CD4-positive, CD25-positive, alpha-beta regulatory T cell (primary cell): ENCODE measurements around the gene C1QTNF9. TPM values are rescaled to one million over a fixed set of nuclear protein-coding genes. Genes with fewer than 3 reads are reported as not detected.
A peak's percentile ranks its signal among the peaks of the same experiment; 100 is the strongest.

ENCODE experiments used
- ATAC-seq, 2 donors: fragments of 150-1000 bp; cut with Tn5 transposase; one replicate each; pipeline ENCODE4 v1.10.0; 2021; ENCODE audit warnings: low read depth in 2 of 2, moderate number of reproducible peaks in 2 of 2, moderate library complexity in 1 of 2
- DNase-seq, 3 donors: peaks; one replicate each; pipeline versions ENCODE4 v3.0.0 to v3.0.0-alpha.2; 2012 to 2022; ENCODE audit warnings: mixed read lengths in 1 of 3
- H3K27ac ChIP-seq: one replicate; pipeline ENCODE4 v1.7.0; 2013; ENCODE audit warnings: mild to moderate bottlenecking, low read length; ENCODE audit not compliant: insufficient read depth, poor library complexity, severe bottlenecking
- H3K27me3 ChIP-seq: one replicate; pipeline ENCODE4 v1.7.0; 2013; ENCODE audit warnings: low read length; ENCODE audit not compliant: control insufficient read depth, insufficient read depth
- H3K36me3 ChIP-seq: one replicate; pipeline ENCODE4 v1.7.0; 2013; ENCODE audit warnings: mild to moderate bottlenecking, low read length, moderate library complexity; ENCODE audit not compliant: control insufficient read depth, insufficient read depth
- H3K4me1 ChIP-seq: 2 replicates; pipeline ENCODE4 v1.7.0; 2013; ENCODE audit warnings: mild to moderate bottlenecking, low read length; ENCODE audit not compliant: insufficient read depth, control insufficient read depth, poor library complexity, severe bottlenecking
- H3K4me3 ChIP-seq: one replicate; pipeline ENCODE4 v1.7.0; 2013; ENCODE audit warnings: low read depth, mild to moderate bottlenecking, low read length, moderate library complexity
- H3K9me3 ChIP-seq, 2 experiments: 1 replicate in 1 of 2; 2 replicates in 1 of 2; pipeline ENCODE4 v1.7.0; 2013; ENCODE audit warnings: low read length in 2 of 2, mild to moderate bottlenecking in 1 of 2, moderate library complexity in 1 of 2; ENCODE audit not compliant: control insufficient read depth in 2 of 2
- H3K27ac Mint-ChIP-seq, 3 donors: one replicate each; pipeline ENCODE4 v1.8.0; 2020 to 2022; ENCODE audit warnings: mild to moderate bottlenecking in 3 of 3, mixed read lengths in 3 of 3, moderate library complexity in 2 of 3
- H3K27me3 Mint-ChIP-seq: one replicate; pipeline ENCODE4 v1.8.0; 2022; ENCODE audit warnings: mild to moderate bottlenecking, mixed read lengths
- H3K36me3 Mint-ChIP-seq: one replicate; pipeline ENCODE4 v1.8.0; 2020; ENCODE audit warnings: mixed read lengths
- H3K4me1 Mint-ChIP-seq, 4 donors: one replicate each; pipeline ENCODE4 v1.8.0; 2020 to 2022; ENCODE audit warnings: mixed read lengths in 4 of 4, mild to moderate bottlenecking in 1 of 4
- H3K4me3 Mint-ChIP-seq, 4 donors: one replicate each; pipeline ENCODE4 v1.8.0; 2020 to 2022; ENCODE audit warnings: mild to moderate bottlenecking in 4 of 4, mixed read lengths in 4 of 4, moderate library complexity in 3 of 4
- H3K9me3 Mint-ChIP-seq, 7 donors: one replicate each; pipeline ENCODE4 v1.8.0; 2020 to 2022; ENCODE audit warnings: mixed read lengths in 7 of 7, mild to moderate bottlenecking in 3 of 7, moderate library complexity in 2 of 7
- polyA plus RNA-seq, 4 donors: library from polyadenylated mRNA; unstranded; fragments of 300-500 nt; fragmentation: Illumina TruSeq; gene quantifications; one replicate each; pipeline ENCODE4 v1.2.3, GENCODE V29; 2021
- total RNA-seq: library from RNA; stranded (reverse); gene quantifications from one replicate; pipeline ENCODE4 v1.2.3, GENCODE V29; 2022

The C1QTNF9 gene
- total and polyA plus RNA-seq, 5 donors from 2014 or later: 0.20 TPM; not detected in 4

DNA sequence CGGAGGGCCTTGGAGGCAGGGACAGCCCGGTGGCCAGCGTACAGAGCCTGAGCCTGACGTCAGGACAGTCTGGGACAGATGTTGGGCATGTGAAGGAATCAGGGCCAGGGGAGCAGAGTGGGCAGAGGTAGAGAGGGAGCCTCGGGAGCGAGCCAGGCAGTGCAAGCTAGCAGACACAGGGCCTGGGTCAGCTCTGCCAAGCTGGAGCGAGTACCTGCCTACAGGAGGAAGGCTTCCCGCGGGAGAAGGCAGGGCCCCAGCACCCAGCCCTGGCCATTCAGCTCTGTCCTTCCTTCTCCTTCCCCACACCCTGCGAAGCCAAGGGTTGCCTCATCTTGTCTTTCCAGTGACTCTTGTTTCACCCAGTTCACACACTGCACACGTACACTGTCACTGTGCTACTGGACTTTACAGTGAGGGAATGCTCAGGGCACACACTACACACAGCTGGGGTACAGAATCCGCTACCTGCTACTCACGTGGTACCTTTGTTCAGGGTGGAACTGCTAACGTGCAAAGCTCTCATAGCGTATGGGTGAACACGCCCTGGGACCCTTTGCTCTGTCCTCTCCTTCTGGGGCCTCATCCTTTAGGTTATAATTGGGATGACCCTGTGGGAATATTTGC is 9.8 kb upstream of the C1QTNF9 start:
- no peaks in the 10 kb centered on the region for H3K27me3 ChIP-seq
- H3K36me3 ChIP-seq: peaks cover 99% of the 10 kb centered on the region
- Mint-ChIP-seq H3K4me3 (no peak overlapping the region), H3K4me1 (peaks cover 4 to 7% (median 5%) of the 10 kb centered on the region in 4 donors), H3K36me3 (peaks cover 78% of the 10 kb centered on the region), H3K27ac (peak overlapping the region in 2 of 3 donors; percentile 20 to 66), H3K27me3 (peaks cover 4% of the 10 kb centered on the region), H3K9me3 (no peaks in the 10 kb centered on the region)
- ATAC-seq (no peak), DNase-seq (no peak)
- no peaks in the 10 kb centered on the region for H3K9me3 ChIP-seq
- no peak overlapping the region for H3K4me3 ChIP-seq
- no peak overlapping the region for H3K27ac ChIP-seq
- H3K4me1 ChIP-seq: no peaks in the 10 kb centered on the region

DNA sequence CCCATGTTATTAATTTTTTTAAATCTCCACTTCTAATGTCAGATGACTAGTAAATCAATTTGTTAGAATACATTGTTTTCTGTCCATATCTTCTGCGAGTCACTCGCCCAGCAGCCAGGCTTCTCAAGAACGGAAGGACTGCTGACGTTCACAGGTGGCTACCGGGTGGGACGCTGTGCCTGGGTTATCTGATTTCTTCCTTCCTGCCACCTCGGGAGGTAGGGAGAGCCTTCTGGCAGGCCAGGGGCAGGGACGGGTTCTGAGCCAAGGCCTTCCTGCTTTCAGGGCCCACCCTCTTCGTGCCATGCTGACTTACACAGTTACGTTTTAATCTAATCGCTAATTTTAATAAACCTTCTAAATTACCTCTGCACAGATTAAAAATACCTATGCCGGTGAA is 7.9 kb upstream of the C1QTNF9 start:
- Mint-ChIP-seq H3K4me1 (peaks cover 4 to 7% (median 5%) of the 10 kb centered on the region in 4 donors), H3K27ac (peak overlapping the region in 1 of 3 donors; percentile 58), H3K9me3 (no peaks in the 10 kb centered on the region), H3K4me3 (no peak overlapping the region), H3K36me3 (peaks cover 75% of the 10 kb centered on the region), H3K27me3 (peaks cover 4% of the 10 kb centered on the region)
- no peak for ATAC-seq
- no peak overlapping the region for H3K27ac ChIP-seq
- no peaks in the 10 kb centered on the region for H3K9me3 ChIP-seq
- no peaks in the 10 kb centered on the region for H3K27me3 ChIP-seq
- no peaks in the 10 kb centered on the region for H3K4me1 ChIP-seq
- no peak for DNase-seq
- H3K36me3 ChIP-seq: peaks cover 99% of the 10 kb centered on the region
- H3K4me3 ChIP-seq: no peak overlapping the region

GRCh38 chr13:24301911-24302310 is 7.5 kb upstream of the C1QTNF9 start:
- Histone ChIP-seq H3K9me3 (no peaks in the 10 kb centered on the region), H3K4me3 (no peak overlapping the region), H3K4me1 (no peaks in the 10 kb centered on the region), H3K36me3 (peaks cover 99% of the 10 kb centered on the region), H3K27me3 (no peaks in the 10 kb centered on the region), H3K27ac (no peak overlapping the region)
- no peak for DNase-seq
- Mint-ChIP-seq H3K9me3 (no peaks in the 10 kb centered on the region), H3K4me3 (no peak overlapping the region), H3K27ac (no peak overlapping the region), H3K27me3 (peaks cover 4% of the 10 kb centered on the region), H3K4me1 (peaks cover 4 to 7% (median 5%) of the 10 kb centered on the region in 4 donors), H3K36me3 (peaks cover 71% of the 10 kb centered on the region)
- no peak for ATAC-seq

DNA sequence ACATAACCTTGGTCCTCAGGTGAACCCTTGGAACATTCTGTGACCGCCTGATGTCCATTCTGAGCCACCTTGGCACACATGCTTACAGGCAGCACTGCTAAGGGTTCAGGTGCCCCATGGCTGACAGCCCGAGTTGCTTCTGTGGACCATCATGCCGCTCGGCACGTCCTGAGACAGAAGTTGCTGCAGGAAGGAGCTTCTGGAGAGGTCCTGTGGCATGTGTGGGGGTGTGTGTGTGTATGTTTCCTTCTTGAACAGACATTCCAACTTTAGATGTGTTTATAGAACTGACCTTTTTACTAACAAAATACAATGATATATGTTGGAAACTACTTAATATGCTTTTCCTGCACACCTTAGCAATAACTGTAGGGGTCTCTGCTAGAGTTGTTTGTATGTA is 4.8 kb upstream of the C1QTNF9 start:
- Mint-ChIP-seq H3K4me3 (no peak overlapping the region), H3K36me3 (peaks cover 48% of the 10 kb centered on the region), H3K9me3 (no peaks in the 10 kb centered on the region), H3K4me1 (peaks cover 2 to 10% (median 6%) of the 10 kb centered on the region in 4 donors), H3K27me3 (peaks cover 4% of the 10 kb centered on the region), H3K27ac (peak overlapping the region in 1 of 3 donors; percentile 46)
- Histone ChIP-seq H3K4me3 (no peak overlapping the region), H3K4me1 (no peaks in the 10 kb centered on the region), H3K27me3 (no peaks in the 10 kb centered on the region), H3K36me3 (peaks cover 76% of the 10 kb centered on the region), H3K9me3 (no peaks in the 10 kb centered on the region), H3K27ac (no peak overlapping the region)
- ATAC-seq (no peak), DNase-seq (no peak)

DNA sequence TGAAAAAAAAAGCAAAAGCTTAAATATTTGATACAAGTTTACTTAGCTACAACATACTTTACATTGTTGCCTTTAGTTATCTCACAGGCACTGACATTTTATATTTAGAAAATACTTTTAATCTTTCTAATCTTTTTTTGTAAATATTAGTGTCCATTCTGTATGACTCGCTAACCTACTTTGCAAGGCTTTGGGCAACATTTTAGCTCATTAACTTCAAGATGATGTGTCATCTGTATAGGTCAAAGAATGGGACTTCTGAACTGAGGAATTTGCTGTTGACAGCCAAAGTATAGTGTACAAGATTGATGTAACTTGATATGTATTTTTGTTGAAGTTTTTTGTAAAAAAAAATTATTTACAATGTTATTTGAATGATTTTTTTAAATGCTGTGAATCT is 2.7 kb upstream of the C1QTNF9 start:
- Mint-ChIP-seq H3K4me3 (no peak overlapping the region), H3K9me3 (no peaks in the 10 kb centered on the region), H3K27me3 (peaks cover 4% of the 10 kb centered on the region), H3K4me1 (peaks cover 0 to 11% (median 3%) of the 10 kb centered on the region in 4 donors), H3K27ac (no peak overlapping the region), H3K36me3 (peaks cover 32% of the 10 kb centered on the region)
- Histone ChIP-seq H3K9me3 (no peaks in the 10 kb centered on the region), H3K27ac (no peak overlapping the region), H3K4me1 (no peaks in the 10 kb centered on the region), H3K27me3 (no peaks in the 10 kb centered on the region), H3K36me3 (peaks cover 56% of the 10 kb centered on the region), H3K4me3 (no peak overlapping the region)
- DNase-seq (no peak), ATAC-seq (no peak)

- no peaks in the 10 kb centered on the region for H3K9me3 Mint-ChIP-seq
- Histone ChIP-seq H3K4me3 (no peak overlapping the region), H3K27ac (no peak overlapping the region), H3K9me3 (no peaks in the 10 kb centered on the region), H3K27me3 (no peaks in the 10 kb centered on the region), H3K36me3 (peaks cover 48% of the 10 kb centered on the region), H3K4me1 (no peaks in the 10 kb centered on the region)
- H3K36me3 Mint-ChIP-seq: peaks cover 27% of the 10 kb centered on the region
- no peak overlapping the region for H3K27ac Mint-ChIP-seq
- peaks cover 0 to 11% (median 3%) of the 10 kb centered on the region in 4 donors for H3K4me1 Mint-ChIP-seq
- ATAC-seq (peak in 1 of 2 donors; percentile 14), DNase-seq (no peak)
- no peak overlapping the region for H3K4me3 Mint-ChIP-seq
- H3K27me3 Mint-ChIP-seq: no peaks in the 10 kb centered on the region
These were observed 1.9 kb upstream of the C1QTNF9 start for GRCh38 chr13:24307211-24308067.

DNA sequence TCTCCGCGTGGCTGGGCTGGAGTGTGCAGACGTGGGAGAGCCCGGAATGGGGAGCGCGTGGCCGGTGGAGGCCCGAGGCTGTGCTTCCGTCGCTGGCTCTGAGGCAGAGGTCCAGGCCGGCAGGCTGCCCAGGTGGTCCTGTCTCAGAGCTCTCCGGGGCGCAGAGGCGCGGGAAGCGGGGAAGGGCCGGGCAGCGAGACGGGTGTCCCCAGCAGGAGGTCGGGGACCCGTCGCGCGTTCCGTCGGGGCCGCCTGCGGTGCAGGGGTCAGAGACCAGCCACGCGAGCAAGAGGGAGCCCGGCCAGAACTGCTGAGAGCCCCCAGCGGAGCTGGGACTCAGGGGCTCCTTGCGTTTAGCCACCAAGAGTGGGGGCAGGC is 1.3 kb upstream of the C1QTNF9 start:
- peak in 1 of 2 donors; percentile 6 for ATAC-seq

More for the DNA sequence above, 1.3 kb upstream of the C1QTNF9 start:
- Histone ChIP-seq H3K4me1 (no peaks in the 10 kb centered on the region), H3K27ac (no peak overlapping the region), H3K27me3 (no peaks in the 10 kb centered on the region), H3K4me3 (no peak overlapping the region), H3K9me3 (no peaks in the 10 kb centered on the region), H3K36me3 (peaks cover 42% of the 10 kb centered on the region)
- Mint-ChIP-seq H3K4me1 (peaks cover 0 to 11% (median 3%) of the 10 kb centered on the region in 4 donors), H3K9me3 (no peaks in the 10 kb centered on the region), H3K36me3 (peaks cover 22% of the 10 kb centered on the region), H3K4me3 (no peak overlapping the region), H3K27me3 (no peaks in the 10 kb centered on the region), H3K27ac (peak overlapping the region in 1 of 3 donors; percentile 32)
- no peak for DNase-seq
